ENCODE measurements around the gene PPTC7.
"Not testable (repeated sequence)": the region's sequence is repeated elsewhere in the genome, so short reads cannot be mapped to it uniquely, and the experiment has no call there.

The PPTC7 gene

DNA sequence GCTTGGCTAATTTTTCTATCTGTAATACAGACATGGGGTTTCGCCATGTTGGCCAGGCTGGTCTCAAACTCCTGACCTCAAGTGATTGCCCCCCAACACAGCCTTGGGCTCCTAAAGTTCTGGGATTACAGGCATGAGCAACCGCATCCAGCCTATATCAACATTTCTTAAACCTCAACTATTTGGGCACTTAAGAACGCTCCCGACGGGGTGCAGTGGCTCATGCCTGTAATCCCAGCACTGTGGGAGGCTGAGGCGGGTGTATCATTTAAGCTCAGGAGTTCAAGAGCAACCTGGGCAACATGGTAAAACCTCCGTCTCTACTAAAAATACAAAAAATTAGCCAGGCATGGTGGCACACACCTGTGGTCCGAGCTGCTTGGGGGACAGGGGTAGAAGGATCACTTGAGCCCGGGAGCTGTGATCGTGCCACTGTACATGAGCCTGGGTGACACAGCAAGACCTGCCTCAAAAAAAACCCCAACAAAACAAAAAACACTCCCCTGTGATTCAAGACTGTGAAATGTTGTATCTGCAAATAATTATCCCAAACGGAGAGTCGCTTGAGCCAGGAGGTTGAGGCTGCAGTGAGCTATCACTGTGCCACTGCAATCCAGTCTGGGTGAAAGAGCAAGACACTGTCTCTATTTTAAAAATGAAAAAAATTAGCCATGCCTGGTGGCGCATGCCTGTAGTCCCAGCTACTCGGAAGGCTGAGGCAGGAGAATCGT is 21.5 kb downstream of the PPTC7 start:
- no peaks in the 10 kb centered on the region; a peak in 1 of 3 replicates for H3K36me3 ChIP-seq (ENCODE audit: control insufficient read depth in 2 of 2, insufficient read depth in 1 of 2, low read length in 2 of 2)
- H3K27ac ChIP-seq (ENCODE audit: extremely low read depth, low read depth, low read length) = no peak overlapping the region
- no peaks in the 10 kb centered on the region for H3K9me3 ChIP-seq (ENCODE audit: control insufficient read depth, insufficient read depth, low read depth, low read length)
- CTCF ChIA-PET = no interaction called here
- POLR2A ChIA-PET = interaction anchor here (0.8 to 1.5 kb wide), 2 partner anchors 20 to 93 kb away, joined by 3 read pairs; partner anchors contain the start of genes FAM216A and GPN3
- peaks cover 13% of the 10 kb centered on the region for H3K4me1 ChIP-seq (ENCODE audit: control insufficient read depth, insufficient read depth, low read length)
- H3K4me3 ChIP-seq (ENCODE audit: low read depth, low read length) = no peak overlapping the region
- TF ChIP-seq, protein P1, sequence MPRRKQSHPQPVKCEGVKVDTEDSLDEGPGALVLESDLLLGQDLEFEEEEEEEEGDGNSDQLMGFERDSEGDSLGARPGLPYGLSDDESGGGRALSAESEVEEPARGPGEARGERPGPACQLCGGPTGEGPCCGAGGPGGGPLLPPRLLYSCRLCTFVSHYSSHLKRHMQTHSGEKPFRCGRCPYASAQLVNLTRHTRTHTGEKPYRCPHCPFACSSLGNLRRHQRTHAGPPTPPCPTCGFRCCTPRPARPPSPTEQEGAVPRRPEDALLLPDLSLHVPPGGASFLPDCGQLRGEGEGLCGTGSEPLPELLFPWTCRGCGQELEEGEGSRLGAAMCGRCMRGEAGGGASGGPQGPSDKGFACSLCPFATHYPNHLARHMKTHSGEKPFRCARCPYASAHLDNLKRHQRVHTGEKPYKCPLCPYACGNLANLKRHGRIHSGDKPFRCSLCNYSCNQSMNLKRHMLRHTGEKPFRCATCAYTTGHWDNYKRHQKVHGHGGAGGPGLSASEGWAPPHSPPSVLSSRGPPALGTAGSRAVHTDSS (tag by site-specific recombination; IDR thresholded peaks at IDR 0.05) = no peak
- no peak for TF ChIP-seq ZFP37 (tag by site-specific recombination; IDR thresholded peaks at IDR 0.05)
- TF ChIP-seq ZNF114 (tag by site-specific recombination; IDR thresholded peaks at IDR 0.05) = no peak
- no peak for TF ChIP-seq YY2 (tag by site-specific recombination; IDR thresholded peaks at IDR 0.05)
- TF ChIP-seq OSR2 (tag by site-specific recombination; IDR thresholded peaks at IDR 0.05) = peak; percentile 50; the same call in 1 of the 2 replicates

DNA sequence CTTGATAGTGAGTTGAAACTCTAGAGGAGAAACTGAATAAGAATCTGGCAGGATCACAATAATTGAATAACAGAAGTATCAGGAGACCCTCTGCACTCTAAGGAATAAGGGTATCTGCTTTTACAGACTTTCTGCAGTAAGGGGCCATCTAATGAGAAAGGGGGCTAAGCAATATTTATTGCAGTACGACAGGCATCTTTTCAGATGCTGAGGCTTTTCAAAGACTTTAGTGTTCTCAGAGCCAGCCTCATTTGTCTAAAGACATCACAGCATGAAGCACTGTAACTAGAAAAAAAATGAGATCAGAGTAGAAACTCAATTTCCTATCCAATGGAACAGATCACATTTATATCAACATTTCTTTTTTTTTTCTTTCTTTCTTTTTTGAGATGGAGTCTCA is 22.2 kb downstream of the PPTC7 start:
- POLR2A ChIA-PET = interaction anchor here (1.5 kb wide), 1 partner anchor 92 kb away, joined by 3 read pairs; the partner anchor contains the start of genes FAM216A and GPN3
- Histone ChIP-seq H3K4me1 (ENCODE audit: control insufficient read depth, insufficient read depth, low read length) (peaks cover 11% of the 10 kb centered on the region), H3K9me3 (ENCODE audit: control insufficient read depth, insufficient read depth, low read depth, low read length) (no peaks in the 10 kb centered on the region), H3K36me3 (ENCODE audit: control insufficient read depth in 2 of 2, insufficient read depth in 1 of 2, low read length in 2 of 2) (no peaks in the 10 kb centered on the region; a peak in 1 of 3 replicates), H3K4me3 (ENCODE audit: low read depth, low read length) (no peak overlapping the region), H3K27ac (ENCODE audit: extremely low read depth, low read depth, low read length) (no peak overlapping the region)
- CTCF ChIA-PET = no interaction called here
- TF ChIP-seq YY2 (tag by site-specific recombination; IDR thresholded peaks at IDR 0.05) (no peak), ZNF24 (tag by site-specific recombination; IDR thresholded peaks at IDR 0.05) (no peak), ZNF423 (tag by site-specific recombination; IDR thresholded peaks at IDR 0.05) (no peak), ZNF157 (tag by site-specific recombination; IDR thresholded peaks at IDR 0.05) (no peak), KLF7 (tag by site-specific recombination; IDR thresholded peaks at IDR 0.05; ENCODE audit: borderline replicate concordance) (no peak), ZNF214 (tag by site-specific recombination; IDR thresholded peaks at IDR 0.05; ENCODE audit: borderline replicate concordance) (no peak)
- TF ChIP-seq, protein P2, sequence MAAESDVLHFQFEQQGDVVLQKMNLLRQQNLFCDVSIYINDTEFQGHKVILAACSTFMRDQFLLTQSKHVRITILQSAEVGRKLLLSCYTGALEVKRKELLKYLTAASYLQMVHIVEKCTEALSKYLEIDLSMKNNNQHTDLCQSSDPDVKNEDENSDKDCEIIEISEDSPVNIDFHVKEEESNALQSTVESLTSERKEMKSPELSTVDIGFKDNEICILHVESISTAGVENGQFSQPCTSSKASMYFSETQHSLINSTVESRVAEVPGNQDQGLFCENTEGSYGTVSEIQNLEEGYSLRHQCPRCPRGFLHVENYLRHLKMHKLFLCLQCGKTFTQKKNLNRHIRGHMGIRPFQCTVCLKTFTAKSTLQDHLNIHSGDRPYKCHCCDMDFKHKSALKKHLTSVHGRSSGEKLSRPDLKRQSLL (tag by site-specific recombination; IDR thresholded peaks at IDR 0.05) = no peak

DNA sequence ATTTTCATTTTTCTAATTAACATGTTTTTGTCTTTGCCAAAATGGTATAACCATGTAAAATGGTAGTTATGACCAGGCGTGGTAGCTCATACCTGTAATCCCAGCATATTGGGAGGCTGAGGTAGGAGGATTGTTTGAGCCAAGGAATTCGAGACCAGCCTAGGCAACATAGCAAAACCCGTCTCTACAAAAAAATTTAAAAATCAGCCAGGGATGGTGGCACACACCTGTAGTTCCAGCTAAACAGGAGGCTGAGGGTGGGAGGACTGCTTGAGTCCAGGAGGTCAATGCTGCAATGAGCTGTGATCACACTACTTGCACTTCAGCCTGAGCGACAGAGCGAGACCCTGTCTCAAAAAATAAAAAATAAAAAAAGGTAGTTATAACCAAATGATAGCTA is 23.1 kb downstream of the PPTC7 start:
- H3K36me3 ChIP-seq (ENCODE audit: control insufficient read depth in 2 of 2, insufficient read depth in 1 of 2, low read length in 2 of 2) = no peaks in the 10 kb centered on the region; a peak in 1 of 3 replicates
- H3K27ac ChIP-seq (ENCODE audit: extremely low read depth, low read depth, low read length) = no peak overlapping the region
- POLR2A ChIA-PET = no interaction called here
- H3K4me1 ChIP-seq (ENCODE audit: control insufficient read depth, insufficient read depth, low read length) = peaks cover 12% of the 10 kb centered on the region
- CTCF ChIA-PET = no interaction called here
- H3K9me3 ChIP-seq (ENCODE audit: control insufficient read depth, insufficient read depth, low read depth, low read length) = no peaks in the 10 kb centered on the region
- H3K4me3 ChIP-seq (ENCODE audit: low read depth, low read length) = no peak overlapping the region
- TF ChIP-seq ZNF664 (tag by site-specific recombination; IDR thresholded peaks at IDR 0.05) = no peak
- TF ChIP-seq, protein P3, sequence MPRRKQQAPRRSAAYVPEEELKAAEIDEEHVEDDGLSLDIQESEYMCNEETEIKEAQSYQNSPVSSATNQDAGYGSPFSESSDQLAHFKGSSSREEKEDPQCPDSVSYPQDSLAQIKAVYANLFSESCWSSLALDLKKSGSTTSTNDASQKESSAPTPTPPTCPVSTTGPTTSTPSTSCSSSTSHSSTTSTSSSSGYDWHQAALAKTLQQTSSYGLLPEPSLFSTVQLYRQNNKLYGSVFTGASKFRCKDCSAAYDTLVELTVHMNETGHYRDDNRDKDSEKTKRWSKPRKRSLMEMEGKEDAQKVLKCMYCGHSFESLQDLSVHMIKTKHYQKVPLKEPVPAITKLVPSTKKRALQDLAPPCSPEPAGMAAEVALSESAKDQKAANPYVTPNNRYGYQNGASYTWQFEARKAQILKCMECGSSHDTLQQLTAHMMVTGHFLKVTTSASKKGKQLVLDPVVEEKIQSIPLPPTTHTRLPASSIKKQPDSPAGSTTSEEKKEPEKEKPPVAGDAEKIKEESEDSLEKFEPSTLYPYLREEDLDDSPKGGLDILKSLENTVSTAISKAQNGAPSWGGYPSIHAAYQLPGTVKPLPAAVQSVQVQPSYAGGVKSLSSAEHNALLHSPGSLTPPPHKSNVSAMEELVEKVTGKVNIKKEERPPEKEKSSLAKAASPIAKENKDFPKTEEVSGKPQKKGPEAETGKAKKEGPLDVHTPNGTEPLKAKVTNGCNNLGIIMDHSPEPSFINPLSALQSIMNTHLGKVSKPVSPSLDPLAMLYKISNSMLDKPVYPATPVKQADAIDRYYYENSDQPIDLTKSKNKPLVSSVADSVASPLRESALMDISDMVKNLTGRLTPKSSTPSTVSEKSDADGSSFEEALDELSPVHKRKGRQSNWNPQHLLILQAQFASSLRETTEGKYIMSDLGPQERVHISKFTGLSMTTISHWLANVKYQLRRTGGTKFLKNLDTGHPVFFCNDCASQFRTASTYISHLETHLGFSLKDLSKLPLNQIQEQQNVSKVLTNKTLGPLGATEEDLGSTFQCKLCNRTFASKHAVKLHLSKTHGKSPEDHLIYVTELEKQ (tag by site-specific recombination; IDR thresholded peaks at IDR 0.05; ENCODE audit: borderline replicate concordance) = no peak
- no peak for TF ChIP-seq ZNF561 (tag by site-specific recombination; IDR thresholded peaks at IDR 0.05; ENCODE audit: borderline replicate concordance)
- no peak for TF ChIP-seq SALL2 (tag by site-specific recombination; IDR thresholded peaks at IDR 0.05; ENCODE audit: borderline replicate concordance)
- TF ChIP-seq ZNF404 (tag by site-specific recombination; IDR thresholded peaks at IDR 0.05) = no peak
- TF ChIP-seq, protein P4, sequence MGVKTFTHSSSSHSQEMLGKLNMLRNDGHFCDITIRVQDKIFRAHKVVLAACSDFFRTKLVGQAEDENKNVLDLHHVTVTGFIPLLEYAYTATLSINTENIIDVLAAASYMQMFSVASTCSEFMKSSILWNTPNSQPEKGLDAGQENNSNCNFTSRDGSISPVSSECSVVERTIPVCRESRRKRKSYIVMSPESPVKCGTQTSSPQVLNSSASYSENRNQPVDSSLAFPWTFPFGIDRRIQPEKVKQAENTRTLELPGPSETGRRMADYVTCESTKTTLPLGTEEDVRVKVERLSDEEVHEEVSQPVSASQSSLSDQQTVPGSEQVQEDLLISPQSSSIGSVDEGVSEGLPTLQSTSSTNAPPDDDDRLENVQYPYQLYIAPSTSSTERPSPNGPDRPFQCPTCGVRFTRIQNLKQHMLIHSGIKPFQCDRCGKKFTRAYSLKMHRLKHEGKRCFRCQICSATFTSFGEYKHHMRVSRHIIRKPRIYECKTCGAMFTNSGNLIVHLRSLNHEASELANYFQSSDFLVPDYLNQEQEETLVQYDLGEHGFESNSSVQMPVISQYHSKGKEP (tag by site-specific recombination; IDR thresholded peaks at IDR 0.05) = no peak
- no peak for TF ChIP-seq SP7 (tag by site-specific recombination; IDR thresholded peaks at IDR 0.05)
- TF ChIP-seq ZSCAN23 (tag by site-specific recombination; IDR thresholded peaks at IDR 0.05) = no peak
- no peak for TF ChIP-seq HOXC10 (CRISPR knock-in tag; IDR thresholded peaks at IDR 0.05)

DNA sequence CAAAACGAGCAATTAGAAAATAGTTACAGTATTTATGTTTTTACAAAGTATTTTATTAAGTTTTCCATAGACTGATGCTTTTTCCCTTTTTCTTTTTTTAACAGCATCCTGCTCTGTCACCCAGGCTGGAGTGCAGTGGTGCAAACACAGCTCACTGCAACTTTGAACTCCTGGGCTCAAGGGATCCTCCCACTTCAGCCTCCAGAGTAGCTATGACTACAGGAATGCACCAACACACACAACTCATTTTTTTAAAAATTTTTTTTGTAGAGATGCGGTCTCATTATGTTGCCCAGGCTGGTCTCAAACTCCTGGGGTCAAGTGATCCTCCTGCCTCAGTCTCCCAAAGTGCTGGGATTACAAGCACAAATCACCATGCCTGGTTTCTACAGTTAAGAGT is 24.2 kb downstream of the PPTC7 start:
- H3K4me1 ChIP-seq (ENCODE audit: control insufficient read depth, insufficient read depth, low read length); H3K27ac ChIP-seq (ENCODE audit: extremely low read depth, low read depth, low read length); H3K36me3 ChIP-seq (ENCODE audit: control insufficient read depth in 2 of 2, insufficient read depth in 1 of 2, low read length in 2 of 2); POLR2A ChIA-PET; H3K9me3 ChIP-seq (ENCODE audit: control insufficient read depth, insufficient read depth, low read depth, low read length); H3K4me3 ChIP-seq (ENCODE audit: low read depth, low read length): not testable (repeated sequence)
- CTCF ChIA-PET = interaction anchor here (1.1 kb wide), 1 partner anchor 42 kb away, joined by 4 read pairs; no protein-coding TSS in a partner anchor
